ENCODE data around the gene HM13.

DNA sequence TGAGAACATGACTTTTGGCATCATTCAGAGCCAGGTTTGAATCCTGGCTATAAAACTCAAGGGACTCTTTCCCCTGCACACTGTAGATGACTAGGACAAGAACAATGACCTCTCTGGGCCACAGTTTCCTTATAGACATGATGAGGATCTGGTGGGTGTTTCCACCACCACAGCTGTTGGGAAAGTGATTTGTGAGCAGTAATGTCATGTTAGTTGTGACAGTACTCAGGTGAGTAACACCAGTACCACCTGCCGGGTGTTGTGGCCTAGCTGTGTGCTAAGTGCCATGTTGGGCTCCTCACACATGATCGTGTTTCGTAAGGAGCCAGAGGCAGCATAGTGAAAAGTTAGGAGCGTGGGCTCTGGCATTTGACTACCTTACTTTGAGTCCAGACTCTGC is 24.1 kb downstream of the HM13 start:
- TF ChIP-seq, protein P1, sequence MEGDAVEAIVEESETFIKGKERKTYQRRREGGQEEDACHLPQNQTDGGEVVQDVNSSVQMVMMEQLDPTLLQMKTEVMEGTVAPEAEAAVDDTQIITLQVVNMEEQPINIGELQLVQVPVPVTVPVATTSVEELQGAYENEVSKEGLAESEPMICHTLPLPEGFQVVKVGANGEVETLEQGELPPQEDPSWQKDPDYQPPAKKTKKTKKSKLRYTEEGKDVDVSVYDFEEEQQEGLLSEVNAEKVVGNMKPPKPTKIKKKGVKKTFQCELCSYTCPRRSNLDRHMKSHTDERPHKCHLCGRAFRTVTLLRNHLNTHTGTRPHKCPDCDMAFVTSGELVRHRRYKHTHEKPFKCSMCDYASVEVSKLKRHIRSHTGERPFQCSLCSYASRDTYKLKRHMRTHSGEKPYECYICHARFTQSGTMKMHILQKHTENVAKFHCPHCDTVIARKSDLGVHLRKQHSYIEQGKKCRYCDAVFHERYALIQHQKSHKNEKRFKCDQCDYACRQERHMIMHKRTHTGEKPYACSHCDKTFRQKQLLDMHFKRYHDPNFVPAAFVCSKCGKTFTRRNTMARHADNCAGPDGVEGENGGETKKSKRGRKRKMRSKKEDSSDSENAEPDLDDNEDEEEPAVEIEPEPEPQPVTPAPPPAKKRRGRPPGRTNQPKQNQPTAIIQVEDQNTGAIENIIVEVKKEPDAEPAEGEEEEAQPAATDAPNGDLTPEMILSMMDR (IDR thresholded peaks at IDR 0.05), result no peak
- TF ChIP-seq POLR2AphosphoS5 (IDR thresholded peaks at IDR 0.05) (no peak), POLR2A (IDR thresholded peaks at IDR 0.05) (no peak)

Data from transverse colon (tissue), 4 donors.